Keratinocyte (primary cell): ENCODE data around the gene SPNS1.

Source experiments
- EZH2 ChIP-seq: IDR thresholded peaks from one replicate; pipeline ENCODE4 v1.6.1; 2012; ENCODE audit warnings: inconsistent platforms, mild to moderate bottlenecking, low read length, moderate library complexity
- TF ChIP-seq, protein P1 (sequence below), 3 experiments: IDR thresholded peaks in 1 of 3; conservative IDR thresholded peaks in 1 of 3; optimal IDR thresholded peaks in 1 of 3; 2 replicates in 2 of 3; 3 replicates in 1 of 3; pipeline versions ENCODE3 to v1.5.1; 2011; ENCODE audit warnings: low read length in 3 of 3, mild to moderate bottlenecking in 3 of 3, moderate library complexity in 2 of 3, control low read depth in 1 of 3, inconsistent platforms in 1 of 3; ENCODE audit not compliant: insufficient read depth in 2 of 3; ENCODE audit errors: extremely low read depth in 1 of 3

GRCh38 chr16:28938721-28939120, 35.9 kb upstream of the SPNS1 start:
- TF ChIP-seq, protein P1, sequence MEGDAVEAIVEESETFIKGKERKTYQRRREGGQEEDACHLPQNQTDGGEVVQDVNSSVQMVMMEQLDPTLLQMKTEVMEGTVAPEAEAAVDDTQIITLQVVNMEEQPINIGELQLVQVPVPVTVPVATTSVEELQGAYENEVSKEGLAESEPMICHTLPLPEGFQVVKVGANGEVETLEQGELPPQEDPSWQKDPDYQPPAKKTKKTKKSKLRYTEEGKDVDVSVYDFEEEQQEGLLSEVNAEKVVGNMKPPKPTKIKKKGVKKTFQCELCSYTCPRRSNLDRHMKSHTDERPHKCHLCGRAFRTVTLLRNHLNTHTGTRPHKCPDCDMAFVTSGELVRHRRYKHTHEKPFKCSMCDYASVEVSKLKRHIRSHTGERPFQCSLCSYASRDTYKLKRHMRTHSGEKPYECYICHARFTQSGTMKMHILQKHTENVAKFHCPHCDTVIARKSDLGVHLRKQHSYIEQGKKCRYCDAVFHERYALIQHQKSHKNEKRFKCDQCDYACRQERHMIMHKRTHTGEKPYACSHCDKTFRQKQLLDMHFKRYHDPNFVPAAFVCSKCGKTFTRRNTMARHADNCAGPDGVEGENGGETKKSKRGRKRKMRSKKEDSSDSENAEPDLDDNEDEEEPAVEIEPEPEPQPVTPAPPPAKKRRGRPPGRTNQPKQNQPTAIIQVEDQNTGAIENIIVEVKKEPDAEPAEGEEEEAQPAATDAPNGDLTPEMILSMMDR (optimal IDR thresholded peaks at IDR 0.05 in 1 of 3, IDR thresholded peaks at IDR 0.05 in 1 of 3, conservative IDR thresholded peaks at IDR 0.05 in 1 of 3; ENCODE audit: extremely low read depth in 1 of 3, insufficient read depth in 2 of 3, low read length in 3 of 3): no peak
- TF ChIP-seq EZH2: no peak
